Mesenteric fat pad (tissue), 1 donor: Measurements from ENCODE around the gene BCL2L13. TPM values are rescaled to one million over a fixed set of nuclear protein-coding genes. Genes with fewer than 3 reads are reported as not detected.

Experiments used
- DNase-seq: peaks from one replicate; pipeline ENCODE4 v3.0.0-alpha.2; 2020; ENCODE audit warnings: low spot score
- microRNA-seq: library from miRNA; unstranded; fragments of <30 nt; microRNA quantifications from one replicate; pipeline ENCODE4 v1.2.0, GENCODE V29; 2020; ENCODE audit warnings: borderline number of aligned reads
- total RNA-seq: library from RNA; stranded (reverse); fragmentation: NEBNext Ultra II Directional; extraction: Animal tissue kit (Norgen Biotek cat#: 25700); gene quantifications from one replicate; pipeline ENCODE4 v1.2.1, GENCODE V29; 2021
- donor health status: DM: yes; HTN: yes; CAD: no.

The BCL2L13 gene
- total RNA-seq, 1 donor from 2014 or later: 63.3 TPM

- no peak for DNase-seq
Observed at GRCh38 chr22:17777005-17777716, 138.6 kb downstream of the BCL2L13 start.

GRCh38 chr22:17777717-17778044, 139.1 kb downstream of the BCL2L13 start:
- no peak for DNase-seq

DNA sequence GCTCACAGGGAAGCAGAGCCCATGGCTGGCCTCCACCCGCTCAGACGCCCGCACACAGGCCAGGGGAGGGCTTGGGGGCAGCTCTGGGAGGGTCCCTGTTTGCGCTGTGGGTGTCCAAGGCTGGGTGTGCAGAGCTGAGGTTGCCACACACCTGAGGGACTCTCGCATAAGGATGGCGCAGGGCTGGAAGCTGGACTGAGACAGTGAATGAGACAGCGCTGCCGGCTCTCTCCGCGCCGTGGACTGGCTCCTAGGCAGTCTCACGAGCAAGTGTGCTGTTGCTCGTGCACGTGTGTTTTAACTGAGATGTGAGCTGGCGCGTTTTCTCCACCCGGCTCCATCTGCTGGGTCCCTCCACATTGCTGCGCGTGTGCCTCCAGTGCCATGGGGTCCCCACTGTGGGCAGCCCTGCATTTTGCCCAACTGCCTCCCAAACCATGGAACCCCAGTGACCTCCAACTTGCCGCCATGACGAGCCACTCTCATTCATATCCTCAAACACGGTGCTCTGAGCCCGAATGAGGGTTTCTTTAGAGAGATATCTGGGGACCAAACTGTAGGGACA, 139.9 kb downstream of the BCL2L13 start:
- no peak for DNase-seq

DNA sequence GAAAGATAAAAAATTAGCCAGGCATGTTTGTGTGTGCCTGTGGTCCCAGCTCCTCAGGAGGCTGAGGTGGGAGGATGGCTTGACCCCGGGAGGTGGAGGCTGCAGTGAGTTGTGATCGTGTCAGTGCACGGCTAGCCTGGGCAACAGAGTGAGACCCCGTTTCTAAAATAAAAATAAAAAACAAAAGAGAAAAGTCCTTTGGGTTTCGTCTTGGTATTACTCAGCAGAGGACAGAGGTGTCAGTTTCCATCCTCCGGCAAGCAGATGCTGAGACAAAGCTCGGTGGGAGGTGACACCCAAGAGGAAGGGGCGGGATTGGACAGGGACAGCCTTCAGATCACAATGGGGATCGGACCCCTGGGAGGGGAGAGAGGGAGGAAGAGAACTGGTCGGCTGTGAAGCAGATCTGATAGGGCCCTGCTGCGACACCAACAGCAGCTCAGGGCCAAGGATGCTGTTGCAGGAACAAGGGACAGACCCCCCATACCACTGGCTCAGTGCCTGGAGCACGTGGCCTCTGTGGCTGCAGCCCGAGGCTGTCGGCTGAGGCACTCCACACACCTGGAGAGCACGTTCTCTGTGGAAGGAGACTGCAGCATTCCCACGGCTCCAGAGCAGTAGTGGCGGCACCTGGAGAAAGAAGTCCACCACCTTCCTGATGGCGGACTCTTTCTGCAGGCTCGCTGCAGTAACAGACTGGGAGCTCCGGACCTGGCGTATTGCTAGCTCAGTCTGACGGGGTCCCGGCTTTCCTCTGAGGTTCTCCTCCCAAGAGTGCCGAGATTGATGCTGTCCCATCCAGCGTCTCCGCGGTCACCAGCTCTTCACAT, 140.9 kb downstream of the BCL2L13 start:
- no peak for DNase-seq

DNA sequence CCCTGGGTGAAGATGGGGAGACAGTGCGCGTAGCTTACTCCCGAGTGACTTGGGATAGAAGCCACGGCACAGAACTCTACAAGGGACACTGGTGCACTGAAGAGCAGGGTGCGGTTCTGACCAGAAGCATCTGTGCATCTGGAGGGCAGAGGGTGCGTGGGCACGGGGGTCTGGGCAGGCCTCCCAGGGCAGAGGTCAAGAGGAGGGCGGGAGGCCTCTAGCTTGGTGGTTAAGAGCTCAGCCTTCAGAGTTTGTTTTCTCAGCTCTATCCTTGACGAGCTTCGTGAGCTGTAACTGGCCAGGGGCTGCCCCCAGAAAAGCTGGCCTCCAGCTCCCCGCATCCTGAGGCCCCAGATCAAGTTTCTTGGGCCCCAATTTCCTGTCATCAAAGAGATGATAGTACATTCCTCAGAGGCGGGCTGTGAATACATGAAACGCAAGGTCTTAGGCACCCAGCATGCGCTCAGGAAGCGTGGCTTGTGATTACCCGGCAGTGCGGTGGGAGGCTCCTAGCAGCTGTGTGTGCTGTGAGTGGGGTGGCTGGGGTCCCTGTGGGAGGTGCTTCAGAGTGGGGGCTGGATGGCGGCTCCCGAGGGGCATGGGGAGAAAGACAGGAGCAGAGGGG, 141.7 kb downstream of the BCL2L13 start:
- no peak for DNase-seq

Small RNAs within 50 kb of the gene (microRNA-seq; reads per million reads assigned to microRNA genes)
- gene MIR3198-1: not detected

Other genes starting within 250 kb of the BCL2L13 start
- 8.4 TPM for gene SLC25A18, start 75.3 kb upstream of the BCL2L13 start, total RNA-seq
- gene ATP6V1E1, start 10.0 kb upstream of the BCL2L13 start, total RNA-seq: 122 TPM
- gene BID, start 135.7 kb downstream of the BCL2L13 start, total RNA-seq: 30.6 TPM